IMR-90 (cell line): ENCODE measurements around the gene PHLDB1.

Experiments used
- BHLHE40 ChIP-seq: fragments of 150-350 bp; IDR thresholded peaks from 2 replicates; pipeline ENCODE4 v1.6.1; 2016; ENCODE audit warnings: mild to moderate bottlenecking, low read depth, low read length
- CEBPB ChIP-seq: IDR thresholded peaks from 2 replicates; pipeline ENCODE4 v1.6.1; 2012; ENCODE audit warnings: low read depth, low read length, improper control_type of control experiment
- FOS ChIP-seq: fragments of 150-350 bp; IDR thresholded peaks from 2 replicates; pipeline ENCODE4 v1.6.1; 2016; ENCODE audit warnings: low read depth, low read length
- MAFK ChIP-seq: IDR thresholded peaks from 2 replicates; pipeline ENCODE4 v1.6.1; 2012; ENCODE audit warnings: low read depth, low read length, improper control_type of control experiment
- MXI1 ChIP-seq: IDR thresholded peaks from 2 replicates; pipeline ENCODE4 v1.6.1; 2012; ENCODE audit warnings: low read depth, mild to moderate bottlenecking, low read length, moderate library complexity, borderline replicate concordance
- NFE2L2 ChIP-seq: fragments of 150-350 bp; IDR thresholded peaks from 2 replicates; pipeline ENCODE4 v1.6.1; 2016; ENCODE audit warnings: low read depth, mild to moderate bottlenecking, low read length
- POLR2A ChIP-seq: IDR thresholded peaks from 2 replicates; pipeline ENCODE4 v1.6.1; 2012; ENCODE audit warnings: mild to moderate bottlenecking, low read depth, low read length
- RAD21 ChIP-seq: IDR thresholded peaks from 2 replicates; pipeline ENCODE4 v1.6.1; 2012; ENCODE audit warnings: low read length, improper control_type of control experiment
- RCOR1 ChIP-seq: IDR thresholded peaks from 2 replicates; pipeline ENCODE4 v1.6.1; 2012; ENCODE audit warnings: mild to moderate bottlenecking, low read length, improper control_type of control experiment; ENCODE audit not compliant: insufficient replicate concordance
- RFX5 ChIP-seq: IDR thresholded peaks from 2 replicates; pipeline ENCODE4 v1.8.0; 2012; ENCODE audit warnings: low read depth, mild to moderate bottlenecking, low read length, moderate library complexity
- SMC3 ChIP-seq: fragments of 150-350 bp; IDR thresholded peaks from 2 replicates; pipeline ENCODE4 v1.6.1; 2016; ENCODE audit warnings: low read depth, mild to moderate bottlenecking, antibody characterized with exemption, low read length, moderate library complexity
- TF ChIP-seq, protein P1 (sequence below): conservative IDR thresholded peaks from 2 replicates; pipeline ENCODE4 v1.5.1; 2012; ENCODE audit warnings: mild to moderate bottlenecking, low read depth, low read length, improper control_type of control experiment
- TF ChIP-seq, protein P2 (sequence below): fragments of 150-350 bp; IDR thresholded peaks from 2 replicates; pipeline ENCODE4 v1.6.1; 2017; ENCODE audit warnings: mild to moderate bottlenecking, antibody characterized with exemption, low read length, low read depth

DNA sequence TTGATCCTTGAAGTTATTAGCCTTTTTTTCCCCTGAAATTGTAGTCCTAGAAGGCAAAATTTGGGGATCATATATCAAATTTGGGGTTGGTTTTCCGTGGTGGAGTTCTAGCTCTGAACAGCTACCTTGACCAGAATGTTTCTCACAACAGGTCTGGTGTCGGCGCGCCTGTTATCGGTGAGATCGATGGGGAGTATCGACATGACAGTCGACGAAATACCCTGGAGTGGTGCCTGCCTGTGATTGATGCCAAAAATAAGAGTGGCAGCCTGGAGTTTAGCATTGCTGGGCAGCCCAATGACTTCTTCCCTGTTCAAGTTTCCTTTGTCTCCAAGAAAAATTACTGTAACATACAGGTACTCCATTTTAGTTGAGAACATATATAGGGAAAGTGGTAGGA is 9.9 kb upstream of the PHLDB1 start:
- TF ChIP-seq, protein P1, sequence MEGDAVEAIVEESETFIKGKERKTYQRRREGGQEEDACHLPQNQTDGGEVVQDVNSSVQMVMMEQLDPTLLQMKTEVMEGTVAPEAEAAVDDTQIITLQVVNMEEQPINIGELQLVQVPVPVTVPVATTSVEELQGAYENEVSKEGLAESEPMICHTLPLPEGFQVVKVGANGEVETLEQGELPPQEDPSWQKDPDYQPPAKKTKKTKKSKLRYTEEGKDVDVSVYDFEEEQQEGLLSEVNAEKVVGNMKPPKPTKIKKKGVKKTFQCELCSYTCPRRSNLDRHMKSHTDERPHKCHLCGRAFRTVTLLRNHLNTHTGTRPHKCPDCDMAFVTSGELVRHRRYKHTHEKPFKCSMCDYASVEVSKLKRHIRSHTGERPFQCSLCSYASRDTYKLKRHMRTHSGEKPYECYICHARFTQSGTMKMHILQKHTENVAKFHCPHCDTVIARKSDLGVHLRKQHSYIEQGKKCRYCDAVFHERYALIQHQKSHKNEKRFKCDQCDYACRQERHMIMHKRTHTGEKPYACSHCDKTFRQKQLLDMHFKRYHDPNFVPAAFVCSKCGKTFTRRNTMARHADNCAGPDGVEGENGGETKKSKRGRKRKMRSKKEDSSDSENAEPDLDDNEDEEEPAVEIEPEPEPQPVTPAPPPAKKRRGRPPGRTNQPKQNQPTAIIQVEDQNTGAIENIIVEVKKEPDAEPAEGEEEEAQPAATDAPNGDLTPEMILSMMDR = no peak
- TF ChIP-seq FOS (no peak), CEBPB (no peak), POLR2A (no peak), RFX5 (no peak), RCOR1 (no peak), BHLHE40 (no peak), SMC3 (no peak), RAD21 (no peak), MAFK (no peak), NFE2L2 (no peak), MXI1 (no peak)
- TF ChIP-seq, protein P2, sequence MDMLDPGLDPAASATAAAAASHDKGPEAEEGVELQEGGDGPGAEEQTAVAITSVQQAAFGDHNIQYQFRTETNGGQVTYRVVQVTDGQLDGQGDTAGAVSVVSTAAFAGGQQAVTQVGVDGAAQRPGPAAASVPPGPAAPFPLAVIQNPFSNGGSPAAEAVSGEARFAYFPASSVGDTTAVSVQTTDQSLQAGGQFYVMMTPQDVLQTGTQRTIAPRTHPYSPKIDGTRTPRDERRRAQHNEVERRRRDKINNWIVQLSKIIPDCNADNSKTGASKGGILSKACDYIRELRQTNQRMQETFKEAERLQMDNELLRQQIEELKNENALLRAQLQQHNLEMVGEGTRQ = no peak
